ACHN (cell line): ENCODE data around the gene DUS4L.
"Not testable (repeated sequence)": the region's sequence is repeated elsewhere in the genome, so short reads cannot be mapped to it uniquely, and the experiment has no call there.

Experiments
- DNase-seq: peaks from one replicate; pipeline ENCODE4 v3.0.0-alpha.2; 2015
- in situ Hi-C: cut with HindIII; loops from 2 replicates; pipeline ENCODE4 v1.10.0; 2017; ENCODE audit warnings: low sequenced_read_pairs, low pct_ligation_motif_present, low pct_unique_long_range_greater_than_20kb

The DUS4L gene

GRCh38 chr7:107563775-107564552, at the start of gene DUS4L, which contains the start of gene COG5:
Gene DUS4L (plus strand): TSS chr7:107563971. CDS start chr7:107567071, 3,100 bp downstream.
Gene COG5 (minus strand): TSS chr7:107563920. CDS start chr7:107563896, 24 bp downstream.
- peak; percentile 89 for DNase-seq
- in situ Hi-C loops, result no loop called here

- in situ Hi-C loops, result no loop called here
- DNase-seq, result no peak
Measured at GRCh38 chr7:107526672-107527071, 37.1 kb upstream of the DUS4L start.

GRCh38 chr7:107527196-107527595, 36.6 kb upstream of the DUS4L start:
- in situ Hi-C loops, result no loop called here
- no peak for DNase-seq

- in situ Hi-C loops, result no loop called here
- DNase-seq, result peak; percentile 61
Measured at GRCh38 chr7:107528461-107528860, 35.3 kb upstream of the DUS4L start.

DNA sequence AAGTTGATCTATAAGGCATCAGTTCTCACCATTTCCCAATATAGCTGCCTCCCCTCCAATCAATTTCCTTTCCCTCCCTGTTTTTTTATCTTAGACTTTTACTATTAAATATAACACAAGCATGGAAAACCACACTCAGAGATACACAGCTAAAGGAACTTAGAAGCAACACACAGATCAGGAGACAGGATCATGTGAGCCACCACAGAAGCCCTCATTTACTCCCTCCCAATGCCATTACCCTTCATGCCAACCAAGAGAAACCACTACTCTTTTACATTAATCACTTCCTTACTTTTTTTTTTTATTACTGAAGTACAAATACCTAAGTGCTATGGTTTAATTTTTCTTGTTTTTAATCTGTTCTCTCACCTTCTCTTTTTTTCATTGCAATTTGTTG, 33.0 kb upstream of the DUS4L start:
- no peak for DNase-seq
- in situ Hi-C loops, result no loop called here

- DNase-seq, result no peak
- in situ Hi-C loops, result no loop called here
Measured at GRCh38 chr7:107534139-107534538, 29.6 kb upstream of the DUS4L start.

DNA sequence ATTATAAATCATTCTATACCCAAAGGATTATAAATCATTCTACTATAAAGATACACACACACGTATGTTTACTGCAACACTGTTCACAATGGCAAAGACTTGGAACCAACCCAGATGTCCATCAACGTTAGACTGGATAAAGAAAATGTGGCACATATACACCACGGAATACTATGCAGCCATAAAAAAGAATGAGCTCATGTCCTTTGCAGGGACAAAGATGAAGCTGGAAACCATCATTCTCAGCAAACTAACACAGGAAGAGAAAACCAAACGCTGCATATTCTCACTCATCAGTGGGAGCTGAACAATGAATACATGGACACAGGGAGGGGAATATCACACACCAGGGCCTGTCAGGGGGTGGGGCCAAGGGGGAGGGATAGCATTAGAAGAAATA, 26.5 kb upstream of the DUS4L start:
- DNase-seq, in situ Hi-C loops: not testable (repeated sequence)

DNA sequence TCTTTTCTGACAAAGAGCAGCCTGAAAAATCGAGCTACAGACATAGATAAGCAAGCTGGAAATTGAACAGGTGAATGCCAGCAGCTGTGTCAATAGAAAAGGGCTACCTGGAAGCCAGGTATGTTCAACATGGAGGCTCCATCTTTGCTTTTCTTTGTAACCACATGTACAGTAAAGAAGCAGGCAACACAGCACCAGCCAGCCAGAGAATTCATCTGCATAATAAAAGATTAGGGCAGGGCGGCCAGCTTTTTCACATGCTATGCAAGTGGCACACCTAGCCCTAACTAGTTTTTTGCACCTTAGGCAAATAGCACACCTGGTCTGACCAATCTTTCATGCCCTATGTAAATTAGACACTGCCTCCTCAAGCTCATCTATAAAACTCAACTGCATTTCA, 25.8 kb upstream of the DUS4L start:
- DNase-seq, result no peak
- in situ Hi-C loops, result no loop called here

DNA sequence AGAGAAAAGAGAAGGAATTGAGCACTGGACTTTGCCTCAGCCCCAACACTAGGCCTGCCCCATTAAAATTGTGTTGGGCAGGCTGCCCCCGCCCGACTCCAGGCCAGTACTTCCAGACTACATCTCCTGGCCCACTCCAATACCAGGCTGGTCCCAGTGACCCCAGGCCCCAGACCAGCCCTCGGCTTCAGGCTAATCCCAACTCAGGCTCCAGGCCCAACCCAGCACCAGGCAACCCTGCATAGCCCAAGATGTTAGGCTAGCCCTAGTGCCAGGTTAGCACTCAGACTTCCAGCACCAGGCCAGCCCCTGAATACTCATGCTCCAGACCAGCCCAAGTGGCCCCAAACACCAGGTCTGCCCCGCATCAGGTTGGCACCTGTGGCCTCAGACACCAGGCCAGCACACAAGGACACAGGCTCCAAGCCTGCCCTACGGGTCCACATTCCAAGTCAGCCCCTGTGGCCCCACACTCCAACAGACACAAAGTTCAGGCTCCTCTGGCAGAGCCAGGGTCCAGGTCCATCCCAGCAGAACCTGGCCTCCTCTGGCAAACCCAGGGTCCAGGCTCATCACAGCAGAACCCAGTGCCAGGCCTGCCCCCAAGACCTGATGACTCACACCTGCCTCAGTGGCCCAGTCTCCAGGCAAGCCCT, 20.3 kb upstream of the DUS4L start:
- DNase-seq, result no peak
- in situ Hi-C loops, result no loop called here

DNA sequence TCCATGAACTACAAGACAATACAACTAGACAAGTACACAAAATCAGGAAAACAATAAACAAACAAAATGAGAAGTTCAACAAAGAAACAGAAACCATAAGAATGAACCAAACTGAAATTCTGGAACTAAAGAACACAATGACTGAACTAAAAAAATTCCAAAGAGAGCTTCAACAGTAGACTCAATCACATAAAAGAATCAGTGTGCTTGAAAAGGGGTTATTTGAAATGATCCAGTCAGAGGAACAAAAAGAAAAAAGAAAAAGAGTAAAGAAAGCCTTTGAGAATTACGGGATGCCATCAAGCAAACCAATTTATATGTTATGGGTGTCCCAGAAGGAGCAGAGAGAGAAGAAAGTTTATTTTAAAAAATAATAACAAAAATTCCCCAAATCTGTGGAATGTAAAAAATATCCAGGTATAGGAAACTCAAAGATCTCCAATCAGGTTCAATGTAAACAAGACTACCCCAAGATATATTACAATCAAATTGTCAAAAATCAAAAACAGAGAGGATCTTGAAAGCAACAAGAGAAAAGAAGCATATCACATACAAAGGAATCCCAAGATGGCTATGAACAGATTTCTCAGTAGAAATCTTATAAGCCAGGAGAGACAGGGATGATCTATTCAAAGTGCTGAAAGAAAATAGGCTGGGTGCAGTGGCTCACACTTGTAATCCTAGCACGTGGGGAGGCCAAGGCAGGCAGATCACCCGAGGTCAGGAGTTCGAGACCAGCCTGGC, 18.8 kb upstream of the DUS4L start:
- in situ Hi-C loops, result no loop called here
- DNase-seq, result no peak

GRCh38 chr7:107551936-107552335, 11.8 kb upstream of the DUS4L start:
- DNase-seq, result no peak
- in situ Hi-C loops, result no loop called here

GRCh38 chr7:107555893-107556292, 7.9 kb upstream of the DUS4L start:
- DNase-seq, result no peak
- in situ Hi-C loops, result no loop called here

DNA sequence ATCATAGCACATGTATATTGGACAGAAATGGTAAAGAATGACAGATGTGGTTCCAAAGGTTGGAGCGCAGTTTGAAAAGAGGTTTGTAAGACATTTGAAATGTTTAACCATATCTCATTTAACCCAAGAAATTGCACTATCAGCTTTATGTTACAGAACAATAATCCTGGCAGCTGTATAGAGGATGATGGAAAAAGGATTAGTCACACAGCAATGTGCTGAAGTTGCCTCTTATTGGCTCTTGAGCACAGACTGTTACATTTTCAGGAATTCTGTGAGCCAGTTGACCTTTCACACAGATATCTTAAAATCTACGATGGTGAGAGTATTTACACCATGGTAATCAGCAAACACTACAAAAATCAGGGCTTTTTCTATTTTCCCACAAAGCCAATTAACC, 3.9 kb upstream of the DUS4L start:
- in situ Hi-C loops, result no loop called here
- peak; percentile 77 for DNase-seq

GRCh38 chr7:107560898-107561516, 2.8 kb upstream of the DUS4L start:
- in situ Hi-C loops, result no loop called here
- DNase-seq, result no peak

- in situ Hi-C loops, result no loop called here
- no peak for DNase-seq
Measured at GRCh38 chr7:107563081-107563774, 543 bp upstream of the DUS4L start.

GRCh38 chr7:107564553-107565298, 955 bp downstream of the DUS4L start:
- in situ Hi-C loops, result no loop called here

GRCh38 chr7:107570298-107570697, 6.5 kb downstream of the DUS4L start:
- DNase-seq, result no peak
- in situ Hi-C loops, result no loop called here

More at GRCh38 chr7:107564553-107565298, 955 bp downstream of the DUS4L start:
- DNase-seq, result peak; percentile 81

GRCh38 chr7:107573537-107573936, 9.8 kb downstream of the DUS4L start:
- DNase-seq, result no peak
- in situ Hi-C loops, result no loop called here
